Kasumi-1 (cell line): ENCODE data around the gene DNAJA3.

Source experiments
- DNase-seq, 2 experiments: peaks; one replicate each; lab custom pipeline; 2025; lab: John Stamatoyannopoulos, UW

Gene DNAJA3

GRCh38 chr16:4435337-4436067 lies 9.8 kb downstream of the DNAJA3 start:
- no peak for DNase-seq

- DNase-seq: no peak
These were observed 11.7 kb downstream of the DNAJA3 start for GRCh38 chr16:4437366-4437765.

GRCh38 chr16:4442371-4442770 lies 16.7 kb downstream of the DNAJA3 start:
- no peak for DNase-seq

GRCh38 chr16:4443271-4443670 lies 17.6 kb downstream of the DNAJA3 start:
- DNase-seq: no peak

GRCh38 chr16:4443986-4444385 lies 18.3 kb downstream of the DNAJA3 start:
- DNase-seq: no peak

GRCh38 chr16:4450430-4450829 lies 24.8 kb downstream of the DNAJA3 start:
- no peak for DNase-seq

- DNase-seq: no peak
These were observed 25.4 kb downstream of the DNAJA3 start for GRCh38 chr16:4450931-4451519.

GRCh38 chr16:4452674-4453073 lies 27.0 kb downstream of the DNAJA3 start:
- no peak for DNase-seq

- DNase-seq: no peak
These were observed 29.0 kb downstream of the DNAJA3 start for GRCh38 chr16:4454623-4455022.

GRCh38 chr16:4455081-4455480 lies 29.4 kb downstream of the DNAJA3 start:
- DNase-seq: no peak

- DNase-seq: no peak
These were observed 30.3 kb downstream of the DNAJA3 start for GRCh38 chr16:4455951-4456350.

GRCh38 chr16:4460936-4461249 lies 35.2 kb downstream of the DNAJA3 start:
- DNase-seq: no peak

- no peak for DNase-seq
These were observed 35.8 kb downstream of the DNAJA3 start for GRCh38 chr16:4461250-4462085.

- no peak for DNase-seq
These were observed 38.0 kb downstream of the DNAJA3 start for GRCh38 chr16:4463522-4464163.

GRCh38 chr16:4465977-4466779 lies 40.5 kb downstream of the DNAJA3 start:
- DNase-seq: peak; percentile 77 to 90

GRCh38 chr16:4467916-4468315 lies 42.2 kb downstream of the DNAJA3 start:
- DNase-seq: no peak

GRCh38 chr16:4468972-4469371 lies 43.3 kb downstream of the DNAJA3 start:
- no peak for DNase-seq

- DNase-seq: no peak
These were observed 46.2 kb downstream of the DNAJA3 start for GRCh38 chr16:4471869-4472268.

- DNase-seq: no peak
These were observed 47.2 kb downstream of the DNAJA3 start for GRCh38 chr16:4472880-4473279.

GRCh38 chr16:4474192-4474961 lies 48.7 kb downstream of the DNAJA3 start, which contains the start of gene NMRAL1:
NMRAL1 (minus strand) TSS chr16:4474625; CDS start chr16:4474132, 493 bp downstream.
- DNase-seq: peak; percentile 74 to 79
